Measurements from ENCODE around the gene MYBPC2.
"Not testable (repeated sequence)": the region's sequence is repeated elsewhere in the genome, so short reads cannot be mapped to it uniquely, and the experiment has no call there.

The MYBPC2 gene

GRCh38 chr19:50432221-50433028 is at the start of gene MYBPC2:
Gene MYBPC2 (plus strand): TSS chr19:50432892. CDS start chr19:50432954, 62 bp downstream.
- DNase-seq (ENCODE audit: low read depth, low spot score) = peak; percentile 49

GRCh38 chr19:50383001-50383851 is 49.5 kb upstream of the MYBPC2 start:
- no peak for DNase-seq (ENCODE audit: low read depth, low spot score)

- peak; percentile 99 for DNase-seq (ENCODE audit: low read depth, low spot score)
Measured at GRCh38 chr19:50383852-50384684, 48.6 kb upstream of the MYBPC2 start, which contains the start of gene POLD1. Gene POLD1 (plus strand): TSS chr19:50384347. CDS start chr19:50398852, 14,505 bp downstream.

- DNase-seq (ENCODE audit: low read depth, low spot score) = peak; percentile 29
Measured at GRCh38 chr19:50384685-50385535, 47.8 kb upstream of the MYBPC2 start.

GRCh38 chr19:50387176-50387867 is 45.4 kb upstream of the MYBPC2 start:
- DNase-seq (ENCODE audit: low read depth, low spot score) = no peak

- DNase-seq (ENCODE audit: low read depth, low spot score) = no peak
Measured at GRCh38 chr19:50387868-50388245, 44.8 kb upstream of the MYBPC2 start.

GRCh38 chr19:50390295-50390694 is 42.4 kb upstream of the MYBPC2 start:
- not testable (repeated sequence) for DNase-seq (ENCODE audit: low read depth, low spot score)

- DNase-seq (ENCODE audit: low read depth, low spot score) = not testable (repeated sequence)
Measured at GRCh38 chr19:50390952-50391351, 41.7 kb upstream of the MYBPC2 start.

GRCh38 chr19:50392759-50393158 is 39.9 kb upstream of the MYBPC2 start:
- no peak for DNase-seq (ENCODE audit: low read depth, low spot score)

- DNase-seq (ENCODE audit: low read depth, low spot score) = no peak
Measured at GRCh38 chr19:50393589-50393988, 39.1 kb upstream of the MYBPC2 start.

- no peak for DNase-seq (ENCODE audit: low read depth, low spot score)
Measured at GRCh38 chr19:50394017-50394416, 38.7 kb upstream of the MYBPC2 start.

- no peak for DNase-seq (ENCODE audit: low read depth, low spot score)
Measured at GRCh38 chr19:50398675-50399367, 33.9 kb upstream of the MYBPC2 start.

- DNase-seq (ENCODE audit: low read depth, low spot score) = no peak
Measured at GRCh38 chr19:50399368-50399745, 33.3 kb upstream of the MYBPC2 start.

GRCh38 chr19:50401605-50402450 is 30.9 kb upstream of the MYBPC2 start:
- DNase-seq (ENCODE audit: low read depth, low spot score) = no peak

GRCh38 chr19:50402544-50403301 is 30.0 kb upstream of the MYBPC2 start:
- no peak for DNase-seq (ENCODE audit: low read depth, low spot score)

GRCh38 chr19:50406156-50406820 is 26.4 kb upstream of the MYBPC2 start:
- no peak for DNase-seq (ENCODE audit: low read depth, low spot score)

- no peak for DNase-seq (ENCODE audit: low read depth, low spot score)
Measured at GRCh38 chr19:50406829-50407228, 25.9 kb upstream of the MYBPC2 start.
